DMS114 treated with DMSO at 0.1 percent for 48 hours (cell line): ENCODE results near the gene CYB561A3.

Source experiments
- DNase-seq: peaks from one replicate; lab custom pipeline; 2025; ENCODE audit not compliant: unreplicated experiment; lab: John Stamatoyannopoulos, UW

CYB561A3 gene

GRCh38 chr11:61329871-61330270, 31.8 kb downstream of the CYB561A3 start:
- no peak for DNase-seq

GRCh38 chr11:61328351-61328750, 33.3 kb downstream of the CYB561A3 start:
- no peak for DNase-seq

GRCh38 chr11:61327669-61328071, 34.0 kb downstream of the CYB561A3 start:
- no peak for DNase-seq

- DNase-seq = no peak
Observed at GRCh38 chr11:61325649-61326414, 35.9 kb downstream of the CYB561A3 start.

GRCh38 chr11:61315260-61315659, 46.4 kb downstream of the CYB561A3 start:
- no peak for DNase-seq

GRCh38 chr11:61310749-61311148, 50.9 kb downstream of the CYB561A3 start:
- no peak for DNase-seq

- DNase-seq = no peak
Observed at GRCh38 chr11:61309739-61310138, 51.9 kb downstream of the CYB561A3 start.

- DNase-seq = no peak
Observed at GRCh38 chr11:61309141-61309540, 52.5 kb downstream of the CYB561A3 start.

- DNase-seq = no peak
Observed at GRCh38 chr11:61307354-61307753, 54.3 kb downstream of the CYB561A3 start.

- no peak for DNase-seq
Observed at GRCh38 chr11:61306221-61306620, 55.5 kb downstream of the CYB561A3 start.

GRCh38 chr11:61305417-61305816, 56.3 kb downstream of the CYB561A3 start:
- DNase-seq = no peak

GRCh38 chr11:61303725-61304124, 58.0 kb downstream of the CYB561A3 start:
- no peak for DNase-seq

- DNase-seq = no peak
Observed at GRCh38 chr11:61302550-61302949, 59.1 kb downstream of the CYB561A3 start.
